Occipital lobe (tissue), 2 donors: Measurements from ENCODE around the gene ERBB3. TPM values are rescaled to one million over a fixed set of nuclear protein-coding genes. Genes with fewer than 3 reads are reported as not detected.
"Not testable (repeated sequence)": the region's sequence is repeated elsewhere in the genome, so short reads cannot be mapped to it uniquely, and the experiment has no call there.

ENCODE experiments used
- DNase-seq: peaks from one replicate; lab custom pipeline; 2025; lab: John Stamatoyannopoulos, UW
- total RNA-seq: library from RNA; depleted of rRNA; stranded (reverse); fragments of >200 nt; gene quantifications from one replicate; pipeline ENCODE4 v1.2.3, GENCODE V29; 2014

ERBB3 gene
- 2.2 TPM for total RNA-seq

DNA sequence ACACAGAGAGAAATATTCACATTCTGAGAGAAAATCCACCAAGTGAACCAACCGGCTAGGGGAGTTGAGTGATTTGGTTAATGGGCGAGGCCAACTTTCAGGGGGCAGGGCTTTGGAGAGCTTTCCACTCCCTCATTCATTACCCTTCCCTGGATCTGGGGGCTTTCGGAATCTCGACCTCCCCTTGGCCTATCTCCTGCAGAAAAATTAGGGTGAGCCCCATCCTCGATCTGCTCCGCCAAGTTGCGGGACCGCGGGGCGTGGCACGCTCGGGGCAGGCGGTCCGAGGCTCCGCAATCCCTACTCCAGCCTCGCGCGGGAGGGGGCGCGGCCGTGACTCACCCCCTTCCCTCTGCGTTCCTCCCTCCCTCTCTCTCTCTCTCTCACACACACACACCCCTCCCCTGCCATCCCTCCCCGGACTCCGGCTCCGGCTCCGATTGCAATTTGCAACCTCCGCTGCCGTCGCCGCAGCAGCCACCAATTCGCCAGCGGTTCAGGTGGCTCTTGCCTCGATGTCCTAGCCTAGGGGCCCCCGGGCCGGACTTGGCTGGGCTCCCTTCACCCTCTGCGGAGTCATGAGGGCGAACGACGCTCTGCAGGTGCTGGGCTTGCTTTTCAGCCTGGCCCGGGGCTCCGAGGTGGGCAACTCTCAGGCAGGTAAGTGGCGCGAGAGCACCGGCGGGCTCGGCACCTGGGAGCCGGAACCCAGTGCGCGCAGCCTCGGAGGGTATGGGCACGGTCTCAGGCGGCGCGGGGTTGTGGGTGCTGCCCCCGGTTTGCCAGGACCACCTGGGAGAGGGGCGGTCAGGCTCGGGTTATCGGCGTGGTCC, at the start of gene ERBB3:
Gene ERBB3 (plus strand): TSS at position 443 of the 833 bp plus-strand sequence. CDS start 136 bp downstream, at position 579.
- DNase-seq: peak; percentile 61

DNA sequence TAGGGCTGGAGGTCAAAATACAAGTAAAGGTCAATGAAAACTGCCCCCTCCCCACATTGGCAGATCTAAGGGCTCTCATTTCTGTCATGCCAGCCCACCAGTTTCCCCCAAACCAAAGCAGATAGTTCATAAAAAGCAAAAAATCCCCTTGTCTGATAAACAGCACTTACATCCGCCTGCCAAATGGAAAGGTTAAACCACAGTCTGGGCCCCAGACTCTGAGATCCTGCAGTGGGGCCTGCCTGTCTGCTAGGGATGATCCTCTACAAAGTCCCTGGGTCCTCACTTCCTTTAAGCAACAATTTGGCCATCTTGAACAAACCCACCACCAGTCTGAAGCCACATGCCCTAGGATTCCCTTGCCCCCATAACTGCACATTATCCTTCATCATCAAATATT, 48.0 kb upstream of the ERBB3 start:
- no peak for DNase-seq

DNA sequence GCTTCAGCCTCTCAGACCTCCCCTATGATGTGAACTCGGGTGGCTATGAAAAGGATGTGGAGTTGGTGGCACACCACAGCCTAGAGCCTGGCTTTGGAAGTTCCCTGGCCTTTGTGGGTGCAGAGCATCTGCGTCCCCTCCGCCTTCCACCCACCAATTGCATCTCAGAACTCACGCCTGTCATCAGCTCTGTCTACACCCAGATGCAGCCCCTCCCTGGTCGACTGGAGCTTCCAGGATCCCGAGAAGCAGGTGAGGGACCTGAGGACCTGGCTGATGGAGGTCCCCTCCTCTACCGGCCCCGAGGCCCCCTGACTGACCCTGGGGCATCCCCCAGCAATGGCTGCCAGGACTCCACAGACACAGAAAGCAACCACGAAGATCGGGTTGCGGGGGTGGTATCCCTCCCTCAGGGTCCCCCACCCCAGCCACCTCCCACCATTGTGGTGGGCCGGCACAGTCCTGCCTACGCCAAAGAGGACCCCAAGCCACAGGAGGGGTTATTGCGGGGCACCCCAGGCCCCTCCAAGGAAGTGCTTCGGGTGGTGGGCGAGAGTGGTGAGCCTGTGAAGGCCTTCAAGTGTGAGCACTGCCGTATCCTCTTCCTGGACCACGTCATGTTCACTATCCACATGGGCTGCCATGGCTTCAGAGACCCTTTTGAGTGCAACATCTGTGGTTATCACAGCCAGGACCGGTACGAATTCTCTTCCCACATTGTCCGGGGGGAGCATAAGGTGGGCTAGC, 45.2 kb upstream of the ERBB3 start:
- DNase-seq: no peak

DNA sequence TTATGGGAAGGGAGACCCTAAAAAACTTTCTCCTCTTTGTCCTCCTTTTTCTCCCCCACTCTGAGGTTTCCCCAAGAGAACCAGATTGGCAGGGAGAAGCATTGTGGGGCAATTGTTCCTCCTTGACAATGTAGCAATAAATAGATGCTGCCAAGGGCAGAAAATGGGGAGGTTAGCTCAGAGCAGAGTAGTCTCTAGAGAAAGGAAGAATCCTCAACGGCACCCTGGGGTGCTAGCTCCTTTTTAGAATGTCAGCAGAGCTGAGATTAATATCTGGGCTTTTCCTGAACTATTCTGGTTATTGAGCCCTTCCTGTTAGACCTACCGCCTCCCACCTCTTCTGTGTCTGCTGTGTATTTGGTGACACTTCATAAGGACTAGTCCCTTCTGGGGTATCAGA, 42.8 kb upstream of the ERBB3 start:
- no peak for DNase-seq

DNA sequence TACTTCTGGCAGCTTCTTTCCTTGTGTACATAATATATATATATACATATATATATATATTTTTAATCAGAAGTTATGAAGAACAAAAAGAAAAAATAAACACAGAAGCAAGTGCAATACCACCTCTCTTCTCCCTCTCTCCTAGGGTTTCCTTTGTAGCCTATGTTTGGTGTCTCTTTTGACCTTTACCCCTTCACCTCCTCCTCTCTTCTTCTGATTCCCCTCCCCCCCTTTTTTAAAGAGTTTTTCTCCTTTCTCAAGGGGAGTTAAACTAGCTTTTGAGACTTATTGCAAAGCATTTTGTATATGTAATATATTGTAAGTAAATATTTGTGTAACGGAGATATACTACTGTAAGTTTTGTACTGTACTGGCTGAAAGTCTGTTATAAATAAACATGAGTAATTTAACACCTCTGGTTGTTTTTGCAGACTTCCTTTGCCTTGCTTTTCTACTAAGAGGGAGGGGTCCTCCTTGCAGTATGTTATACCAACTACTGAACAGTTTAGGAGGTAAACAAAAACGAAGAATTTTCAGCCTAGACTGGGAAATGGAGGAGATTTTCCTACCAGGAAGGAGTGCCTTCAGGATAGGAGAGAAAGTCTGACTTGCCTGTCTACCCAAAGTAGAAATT, 41.8 kb upstream of the ERBB3 start:
- DNase-seq: no peak

DNA sequence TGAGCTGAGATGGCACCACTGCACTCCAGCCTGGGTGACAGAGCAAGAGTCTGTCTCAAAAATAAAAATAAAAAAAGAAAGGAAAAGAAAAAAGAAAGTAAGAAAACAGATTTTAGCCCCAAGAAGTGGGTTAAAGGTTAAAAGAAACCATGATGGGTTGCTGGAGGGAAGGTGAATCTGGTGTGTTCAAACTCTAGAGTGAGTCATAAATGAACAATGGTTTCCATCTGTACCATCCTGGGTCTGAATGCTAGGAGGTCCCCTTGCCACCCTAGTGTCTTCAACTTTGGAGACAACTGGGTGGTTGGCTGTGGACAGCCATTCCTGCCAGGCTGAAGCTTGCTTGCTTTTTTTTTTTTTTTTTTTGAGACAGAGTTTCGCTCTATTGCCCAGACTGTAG, 39.8 kb upstream of the ERBB3 start:
- DNase-seq: no peak

DNA sequence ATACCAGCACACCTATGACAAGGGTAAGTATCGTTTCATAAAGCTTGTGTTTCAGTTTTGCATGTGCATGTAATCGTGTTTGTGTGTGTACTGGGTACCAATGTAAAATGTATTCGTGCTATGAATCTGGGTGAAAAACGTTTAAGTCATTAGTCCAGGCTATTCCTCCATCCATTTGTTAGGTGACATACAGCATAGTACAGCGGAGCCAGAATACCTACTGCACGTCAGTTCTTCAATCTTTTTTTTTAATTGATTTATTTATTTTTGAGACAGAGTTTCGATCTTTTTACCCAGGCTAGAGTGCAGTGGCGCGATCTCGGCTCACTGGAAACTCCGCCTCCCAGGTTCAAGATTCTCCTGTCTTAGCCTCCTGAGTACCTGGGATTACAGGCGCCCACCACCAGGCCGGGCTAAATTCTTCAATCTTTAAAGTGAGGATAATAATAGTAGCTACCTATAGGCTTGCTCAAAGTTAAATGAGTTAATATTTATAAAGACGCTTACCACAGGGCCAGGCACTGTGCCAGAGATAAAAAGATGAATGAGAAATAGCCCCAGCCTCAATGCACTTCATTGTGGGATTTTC, 38.9 kb upstream of the ERBB3 start:
- DNase-seq: no peak

DNA sequence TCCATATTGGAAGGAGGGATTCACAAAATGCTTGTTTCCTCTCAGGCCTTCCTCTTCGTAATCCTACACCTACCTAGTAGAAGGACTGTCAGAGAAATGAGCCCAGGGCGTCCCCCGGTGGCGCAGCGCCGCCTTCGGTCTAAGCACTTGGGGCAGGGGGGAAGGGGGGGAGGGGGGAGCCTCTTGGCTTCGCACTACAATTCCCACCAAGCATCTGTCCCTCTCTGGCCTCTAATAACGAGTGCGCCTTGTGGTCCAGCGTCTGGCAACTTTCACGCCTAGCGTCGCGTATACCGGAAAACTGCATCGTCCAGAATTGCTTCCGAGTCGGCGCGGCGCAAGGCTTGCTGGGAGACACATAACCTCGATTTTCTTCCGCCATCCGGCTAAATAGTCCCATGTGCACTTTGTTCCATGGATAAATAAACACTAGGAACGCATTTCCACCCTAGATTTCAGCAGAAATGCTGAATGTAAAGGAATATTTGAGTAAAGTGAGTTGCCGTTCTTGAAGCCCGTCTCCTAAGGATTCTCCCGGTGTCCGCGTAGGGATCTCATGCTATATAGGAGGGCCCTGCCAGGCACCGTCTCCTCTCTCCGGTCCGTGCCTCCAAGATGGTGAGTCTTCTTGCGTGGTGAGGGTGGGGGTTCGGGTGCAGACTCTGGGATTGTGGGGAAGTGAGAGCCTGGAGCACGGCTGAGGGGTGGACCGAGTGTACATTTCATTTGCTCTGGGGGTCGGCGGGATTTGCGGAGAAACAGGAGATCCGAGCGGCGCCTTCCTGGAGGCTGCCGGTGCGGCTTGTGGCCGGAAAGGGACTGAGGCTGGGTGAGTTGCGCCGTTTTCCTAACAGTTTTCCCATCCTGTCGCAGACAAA, 38.2 kb upstream of the ERBB3 start, which contains the start of gene RPS26:
Gene RPS26 (plus strand): TSS at position 367 of the 878 bp plus-strand sequence. CDS start 249 bp downstream, at position 616.
- peak; percentile 89 for DNase-seq

DNA sequence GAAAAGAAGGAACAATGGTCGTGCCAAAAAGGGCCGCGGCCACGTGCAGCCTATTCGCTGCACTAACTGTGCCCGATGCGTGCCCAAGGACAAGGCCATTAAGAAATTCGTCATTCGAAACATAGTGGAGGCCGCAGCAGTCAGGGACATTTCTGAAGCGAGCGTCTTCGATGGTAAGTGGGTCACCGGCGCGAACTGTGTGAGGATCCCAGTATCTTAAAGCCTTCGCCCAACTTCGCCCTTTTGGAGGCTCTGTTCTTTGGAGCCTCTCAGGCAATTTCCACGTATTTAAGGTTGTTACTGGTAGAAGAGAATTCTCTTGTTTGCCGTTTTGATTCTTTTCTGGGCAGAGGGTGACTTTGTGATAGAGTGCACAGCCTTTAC, 37.5 kb upstream of the ERBB3 start:
- DNase-seq: not testable (repeated sequence)

DNA sequence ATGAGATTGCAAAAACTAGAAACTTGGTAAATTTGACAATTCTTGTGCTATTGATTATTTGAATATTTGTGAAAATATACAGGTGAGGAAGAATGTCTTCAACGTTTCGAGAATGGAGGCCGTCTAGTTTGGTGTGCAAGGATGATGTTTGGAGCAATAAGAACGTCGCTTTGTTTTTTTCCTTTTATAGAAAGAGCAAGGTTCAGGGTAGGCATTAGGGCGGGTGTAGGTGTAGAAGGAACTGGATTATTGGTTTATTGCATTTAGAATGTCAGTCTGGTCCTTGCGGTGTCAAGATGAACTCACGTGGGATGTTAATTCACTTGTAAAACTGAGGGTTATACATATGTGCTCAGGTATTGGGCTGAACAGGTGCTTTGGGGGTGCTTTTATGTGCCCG, 37.1 kb upstream of the ERBB3 start:
- no peak for DNase-seq

DNA sequence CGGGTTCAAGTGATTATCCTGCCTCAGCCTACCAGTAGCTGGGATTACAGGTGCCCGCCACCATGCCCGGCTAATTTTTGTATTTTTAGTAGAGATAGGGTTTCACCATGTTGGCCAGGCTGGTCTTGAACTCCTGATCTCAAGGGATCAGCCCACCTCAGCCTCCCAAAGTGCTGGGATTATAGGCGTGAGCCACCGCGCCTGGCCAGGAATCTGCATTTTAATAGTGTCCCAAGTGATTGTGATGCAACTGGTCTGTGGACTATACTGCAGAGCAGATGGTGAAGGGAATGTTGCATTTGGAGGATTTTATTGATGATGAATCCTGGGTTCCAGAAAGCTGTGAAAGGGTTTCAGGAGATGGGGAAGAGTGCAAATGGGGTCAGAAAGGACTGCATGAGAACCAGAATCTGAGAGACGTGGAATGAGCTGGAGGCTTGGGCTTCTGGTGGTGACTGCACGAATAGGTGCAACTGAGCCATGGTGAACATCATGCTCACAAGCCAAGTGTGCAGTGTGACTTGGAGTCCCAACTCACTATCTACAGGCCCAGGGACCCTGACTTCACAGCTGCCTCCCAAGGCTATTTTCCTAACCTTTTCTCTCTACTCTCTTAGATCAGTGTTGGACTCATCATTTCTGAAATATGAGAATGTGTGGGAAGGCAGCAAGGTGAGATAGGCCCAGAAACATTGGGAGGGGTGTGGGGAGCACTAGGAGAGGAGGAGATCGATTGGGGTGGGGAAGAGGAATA, 33.8 kb upstream of the ERBB3 start:
- no peak for DNase-seq

DNA sequence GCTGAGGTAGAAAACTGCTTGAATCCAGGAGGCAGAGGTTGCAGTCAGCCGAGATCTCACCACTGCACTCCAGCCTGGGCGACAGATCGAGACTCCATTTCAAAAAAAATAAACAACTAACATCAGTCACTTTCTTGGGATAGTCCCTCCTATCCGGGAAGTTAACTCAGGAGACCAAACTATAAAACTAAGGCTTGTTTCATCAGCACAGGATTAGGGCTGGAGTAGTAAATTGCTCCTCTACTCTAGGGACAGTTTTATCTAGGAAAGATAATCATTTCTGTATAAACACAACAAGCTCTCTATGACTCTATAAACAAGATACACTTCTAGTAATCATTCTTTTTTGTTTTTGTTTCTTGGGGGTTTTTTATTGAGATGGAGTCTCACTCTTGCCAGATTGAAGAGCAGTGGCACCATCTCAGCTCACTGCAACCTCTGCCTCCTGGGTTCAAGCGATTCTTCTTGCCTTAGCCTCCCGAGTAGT, 26.5 kb upstream of the ERBB3 start:
- no peak for DNase-seq

DNA sequence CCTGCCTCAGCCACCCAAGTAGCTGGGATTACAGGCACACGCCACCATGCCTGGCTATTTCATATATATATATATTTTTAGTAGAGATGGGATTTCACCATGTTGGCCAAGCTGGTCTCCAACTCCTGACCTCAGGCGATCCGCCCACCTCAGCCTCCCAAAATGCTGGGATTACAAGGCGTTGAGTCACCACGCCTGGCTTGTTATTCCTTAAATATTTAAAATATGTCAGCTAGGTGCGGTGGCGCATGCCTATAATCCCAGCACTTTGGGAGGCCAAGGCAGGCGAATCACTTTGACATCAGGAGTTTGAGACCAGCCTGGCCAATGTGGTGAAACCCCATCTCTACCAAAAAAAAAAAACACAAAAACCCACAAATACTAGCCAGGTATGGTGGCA, 20.0 kb upstream of the ERBB3 start:
- not testable (repeated sequence) for DNase-seq

DNA sequence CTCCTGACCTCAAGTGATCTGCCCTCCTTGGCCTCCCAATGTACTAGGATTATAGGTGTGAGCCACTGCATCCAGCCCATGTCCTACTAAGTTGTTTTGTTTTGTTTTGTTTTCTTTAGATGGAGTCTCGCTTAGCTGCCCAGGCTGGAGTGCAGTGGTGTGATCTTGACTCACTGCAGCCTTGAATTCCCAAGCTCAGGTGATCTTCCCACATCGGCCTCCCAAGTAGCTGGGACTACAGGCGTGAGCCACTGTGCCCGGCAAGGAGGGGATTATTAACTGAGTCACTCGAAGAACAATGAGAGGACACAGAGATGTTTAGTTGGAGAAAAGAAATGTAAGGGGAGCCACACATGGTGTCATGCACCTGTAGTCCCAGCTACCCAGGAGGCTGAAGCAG, 18.0 kb upstream of the ERBB3 start:
- DNase-seq: no peak

DNA sequence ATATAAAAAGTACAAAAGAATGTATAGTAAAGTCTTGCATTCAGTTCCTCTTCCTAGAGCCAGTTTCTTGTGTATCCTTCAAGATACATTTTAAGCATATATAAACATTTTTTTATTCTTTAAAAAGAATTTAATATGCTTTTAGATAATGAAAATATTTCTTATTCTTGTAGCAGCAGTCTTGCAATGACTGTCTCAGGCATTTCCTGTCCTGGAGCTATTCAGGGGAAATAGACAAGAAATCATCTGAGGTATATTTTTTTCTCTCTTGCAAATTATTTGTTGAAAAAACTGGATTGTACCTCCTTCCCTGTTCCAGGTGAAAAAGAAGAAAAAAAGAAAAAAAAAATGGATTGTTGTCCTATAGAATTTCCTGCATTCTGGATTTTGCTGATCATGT, 17.0 kb upstream of the ERBB3 start:
- DNase-seq: no peak

DNA sequence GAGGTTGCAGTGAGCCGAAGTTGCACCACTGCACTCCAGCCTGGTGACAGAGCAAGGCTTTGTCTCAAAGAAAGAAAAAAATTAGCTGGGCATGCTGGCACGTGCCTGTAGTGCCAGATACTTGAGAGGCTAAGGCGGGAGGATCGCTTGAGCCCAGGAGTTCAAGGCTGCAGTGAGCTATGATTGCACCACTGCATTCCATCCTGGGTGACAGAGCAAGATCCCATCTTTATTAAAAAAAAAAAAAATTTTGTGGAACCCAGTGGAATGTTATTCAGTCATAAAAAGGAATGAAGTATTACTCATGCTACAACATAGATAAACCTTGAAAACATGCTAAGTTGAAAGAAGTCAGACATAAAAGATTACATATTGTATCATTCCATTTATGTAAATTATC, 8.3 kb upstream of the ERBB3 start:
- DNase-seq: no peak

DNA sequence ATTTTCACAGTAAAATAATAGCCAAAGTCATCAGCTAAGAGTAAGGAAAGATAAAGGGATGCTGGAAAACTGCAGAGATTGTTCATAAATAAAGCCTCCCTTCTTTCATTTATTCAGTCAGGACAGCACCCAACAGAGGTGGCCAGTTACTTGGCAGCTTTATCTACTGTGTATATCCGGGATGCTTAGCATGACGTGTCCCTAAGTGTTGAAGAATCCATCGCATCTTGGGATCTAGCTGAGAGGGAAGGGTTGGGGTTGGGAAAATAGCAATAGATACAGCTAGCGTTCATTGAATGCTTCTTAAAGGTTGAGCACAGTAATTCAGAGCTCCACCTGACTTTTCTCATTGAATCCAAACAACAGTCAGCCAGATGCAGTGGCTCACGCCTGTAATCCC, 5.6 kb upstream of the ERBB3 start:
- DNase-seq: no peak

DNA sequence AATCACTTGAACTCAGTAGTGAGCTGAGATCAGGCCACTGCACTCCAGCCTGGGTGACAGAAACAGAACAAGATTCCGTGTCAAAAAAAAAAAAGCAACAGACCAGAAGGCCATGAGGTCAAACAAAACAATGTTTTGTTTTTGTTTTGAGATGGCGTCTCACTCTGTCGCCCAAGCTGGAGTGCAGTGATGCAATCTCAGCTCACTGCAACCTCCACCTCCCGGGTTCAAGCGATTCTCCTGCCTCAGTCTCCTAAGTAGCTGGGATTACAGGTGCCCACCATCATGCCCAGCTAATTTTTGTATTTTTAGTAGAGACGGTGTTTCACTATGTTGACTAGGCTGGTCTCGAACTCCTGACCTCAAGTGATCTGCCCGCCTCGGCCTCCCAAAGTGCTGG, 2.0 kb upstream of the ERBB3 start:
- DNase-seq: not testable (repeated sequence)

DNA sequence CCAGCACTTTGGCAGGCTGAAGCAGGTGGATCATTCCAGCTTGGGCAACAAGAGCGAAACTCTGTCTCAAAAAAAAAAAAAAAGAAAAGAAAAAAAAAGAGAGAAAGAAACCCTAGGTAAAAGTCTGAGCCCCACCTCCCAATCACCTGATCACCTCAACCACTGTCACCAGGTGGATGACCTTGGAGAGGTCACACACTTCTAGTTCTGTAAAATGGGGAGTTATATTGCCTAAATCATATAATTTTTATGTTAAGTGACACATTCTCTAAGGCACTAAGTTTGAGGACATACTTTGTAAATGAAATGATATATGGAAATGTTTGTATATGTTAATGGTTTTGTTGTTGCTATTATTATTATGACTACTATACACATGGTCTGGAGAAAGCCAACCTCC, 1.5 kb upstream of the ERBB3 start:
- DNase-seq: no peak
